IPS-18c (cell line): ENCODE data around the gene HES7.
A peak's percentile ranks its signal among the peaks of the same experiment; 100 is the strongest.

ENCODE experiments used
- H3K4me3 ChIP-seq: 2 replicates; pipeline ENCODE4 v1.7.0; 2013; ENCODE audit warnings: low read depth, mild to moderate bottlenecking, low read length, moderate library complexity; ENCODE audit not compliant: insufficient read depth
- H3K9me3 ChIP-seq: one replicate; pipeline ENCODE4 v1.6.1; 2013; ENCODE audit warnings: mild to moderate bottlenecking, low read length, moderate library complexity; ENCODE audit not compliant: control insufficient read depth, insufficient read depth

HES7 gene

GRCh38 chr17:8133941-8134340 is 10.0 kb upstream of the HES7 start:
- no peaks in the 10 kb centered on the region for H3K9me3 ChIP-seq
- H3K4me3 ChIP-seq, result no peak overlapping the region; the same call in 1 of the 2 replicates

- H3K4me3 ChIP-seq, result no peak overlapping the region; the same call in 1 of the 2 replicates
- no peaks in the 10 kb centered on the region for H3K9me3 ChIP-seq
These were observed 9.5 kb upstream of the HES7 start for GRCh38 chr17:8133399-8133798.

- H3K9me3 ChIP-seq, result no peaks in the 10 kb centered on the region
These were observed 8.0 kb upstream of the HES7 start for GRCh38 chr17:8131844-8132441.

GRCh38 chr17:8128125-8128784 is 4.3 kb upstream of the HES7 start:
- no peak overlapping the region for H3K4me3 ChIP-seq
- no peaks in the 10 kb centered on the region for H3K9me3 ChIP-seq

More at GRCh38 chr17:8131844-8132441, 8.0 kb upstream of the HES7 start:
- no peak overlapping the region for H3K4me3 ChIP-seq

GRCh38 chr17:8126491-8127066 is 2.7 kb upstream of the HES7 start:
- Histone ChIP-seq H3K4me3 (peak overlapping the region; percentile 48), H3K9me3 (no peaks in the 10 kb centered on the region)

- peak overlapping the region; percentile 48 for H3K4me3 ChIP-seq
These were observed 2.1 kb upstream of the HES7 start for GRCh38 chr17:8125947-8126490.

GRCh38 chr17:8125154-8125946 is 1.4 kb upstream of the HES7 start:
- peak overlapping the region; percentile 82 for H3K4me3 ChIP-seq
- no peaks in the 10 kb centered on the region for H3K9me3 ChIP-seq

More at GRCh38 chr17:8125947-8126490, 2.1 kb upstream of the HES7 start:
- no peaks in the 10 kb centered on the region for H3K9me3 ChIP-seq

- peak overlapping the region; percentile 82 for H3K4me3 ChIP-seq
- no peaks in the 10 kb centered on the region for H3K9me3 ChIP-seq
These were observed 646 bp upstream of the HES7 start for GRCh38 chr17:8124350-8125153.

GRCh38 chr17:8122924-8123694 is 797 bp downstream of the HES7 start:
- Histone ChIP-seq H3K4me3 (peak overlapping the region; percentile 82), H3K9me3 (no peaks in the 10 kb centered on the region)

- peak overlapping the region; percentile 82 for H3K4me3 ChIP-seq
These were observed 1.4 kb downstream of the HES7 start for GRCh38 chr17:8122422-8122923.

GRCh38 chr17:8121681-8122421 is 2.1 kb downstream of the HES7 start:
- peak overlapping the region; percentile 82 for H3K4me3 ChIP-seq

More at GRCh38 chr17:8122422-8122923, 1.4 kb downstream of the HES7 start:
- no peaks in the 10 kb centered on the region for H3K9me3 ChIP-seq

GRCh38 chr17:8121407-8121680 is 2.6 kb downstream of the HES7 start:
- no peaks in the 10 kb centered on the region for H3K9me3 ChIP-seq
- peak overlapping the region; percentile 82 for H3K4me3 ChIP-seq

More at GRCh38 chr17:8121681-8122421, 2.1 kb downstream of the HES7 start:
- H3K9me3 ChIP-seq, result no peaks in the 10 kb centered on the region

GRCh38 chr17:8120520-8121406 is 3.1 kb downstream of the HES7 start:
- H3K4me3 ChIP-seq, result peak overlapping the region; percentile 82
- H3K9me3 ChIP-seq, result no peaks in the 10 kb centered on the region

- peak overlapping the region; percentile 87 for H3K4me3 ChIP-seq
- no peaks in the 10 kb centered on the region for H3K9me3 ChIP-seq
These were observed 4.1 kb downstream of the HES7 start for GRCh38 chr17:8119581-8120519.
